HG03060 (cell line): ENCODE data around the gene PRKCH.
"Not testable (repeated sequence)": the region's sequence is repeated elsewhere in the genome, so short reads cannot be mapped to it uniquely, and the experiment has no call there.

ENCODE experiments used
- ATAC-seq: cut with Tn5 transposase; IDR thresholded peaks from one replicate; pipeline ENCODE4 v1.9.1; 2021; ENCODE audit warnings: low read depth, moderate number of reproducible peaks; ENCODE audit not compliant: unreplicated experiment

Gene PRKCH

GRCh38 chr14:61520576-61520975, 199.2 kb downstream of the PRKCH start:
- ATAC-seq: no peak

GRCh38 chr14:61521773-61522172, 200.4 kb downstream of the PRKCH start:
- ATAC-seq: no peak

- no peak for ATAC-seq
Measured at GRCh38 chr14:61523751-61524150, 202.4 kb downstream of the PRKCH start.

GRCh38 chr14:61524211-61524806, 202.9 kb downstream of the PRKCH start:
- ATAC-seq: no peak

- ATAC-seq: no peak
Measured at GRCh38 chr14:61524936-61525292, 203.5 kb downstream of the PRKCH start.

- ATAC-seq: peak; percentile 75
Measured at GRCh38 chr14:61525293-61526011, 204.1 kb downstream of the PRKCH start.

GRCh38 chr14:61526405-61527312, 205.3 kb downstream of the PRKCH start:
- ATAC-seq: no peak

- no peak for ATAC-seq
Measured at GRCh38 chr14:61527325-61528100, 206.1 kb downstream of the PRKCH start.

- ATAC-seq: no peak
Measured at GRCh38 chr14:61528591-61529021, 207.2 kb downstream of the PRKCH start.

GRCh38 chr14:61529360-61529759, 208.0 kb downstream of the PRKCH start:
- not testable (repeated sequence) for ATAC-seq

GRCh38 chr14:61530296-61530695, 208.9 kb downstream of the PRKCH start:
- no peak for ATAC-seq

- no peak for ATAC-seq
Measured at GRCh38 chr14:61530896-61531295, 209.5 kb downstream of the PRKCH start.

- no peak for ATAC-seq
Measured at GRCh38 chr14:61531465-61532122, 210.2 kb downstream of the PRKCH start.

- no peak for ATAC-seq
Measured at GRCh38 chr14:61532123-61532505, 210.7 kb downstream of the PRKCH start.

- ATAC-seq: no peak
Measured at GRCh38 chr14:61532763-61533162, 211.4 kb downstream of the PRKCH start.

- no peak for ATAC-seq
Measured at GRCh38 chr14:61533513-61534255, 212.3 kb downstream of the PRKCH start.

- no peak for ATAC-seq
Measured at GRCh38 chr14:61535032-61535431, 213.7 kb downstream of the PRKCH start.

GRCh38 chr14:61535458-61535857, 214.1 kb downstream of the PRKCH start:
- ATAC-seq: no peak
